ENCODE results near the gene PRICKLE1.

PRICKLE1 gene

GRCh38 chr12:42574851-42575266 is 14.7 kb downstream of the PRICKLE1 start:
- no peak for DNase-seq
- H3K4me3 ChIP-seq (ENCODE audit: low read depth, low read length), result no peak overlapping the region
- no peaks in the 10 kb centered on the region for H3K27me3 ChIP-seq (replicated peaks)
- in situ Hi-C loops (cut with HindIII; ENCODE audit: low pct_ligation_motif_present, low sequenced_read_pairs), result no loop called here
- TF ChIP-seq CTCF (IDR thresholded peaks at IDR 0.05; ENCODE audit: low read depth, low read length, missing control alignments), result no peak
- no peak overlapping the region for H3K27ac ChIP-seq
- no peaks in the 10 kb centered on the region for H3K36me3 ChIP-seq (replicated peaks)

- in situ Hi-C loops (cut with HindIII; ENCODE audit: low pct_ligation_motif_present, low sequenced_read_pairs), result no loop called here
- Histone ChIP-seq H3K4me3 (ENCODE audit: low read depth, low read length) (no peak overlapping the region), H3K27me3 (replicated peaks) (no peaks in the 10 kb centered on the region), H3K27ac (no peak overlapping the region), H3K36me3 (replicated peaks) (no peaks in the 10 kb centered on the region)
- no peak for TF ChIP-seq CTCF (IDR thresholded peaks at IDR 0.05; ENCODE audit: low read depth, low read length, missing control alignments)
- DNase-seq, result no peak
These were observed 18.1 kb downstream of the PRICKLE1 start for GRCh38 chr12:42571327-42572009.

GRCh38 chr12:42570076-42570475 is 19.5 kb downstream of the PRICKLE1 start:
- no peak for TF ChIP-seq CTCF (IDR thresholded peaks at IDR 0.05; ENCODE audit: low read depth, low read length, missing control alignments)
- DNase-seq, result no peak
- no peaks in the 10 kb centered on the region for H3K36me3 ChIP-seq (replicated peaks)
- no peak overlapping the region for H3K27ac ChIP-seq
- H3K27me3 ChIP-seq (replicated peaks), result no peaks in the 10 kb centered on the region
- in situ Hi-C loops (cut with HindIII; ENCODE audit: low pct_ligation_motif_present, low sequenced_read_pairs), result no loop called here
- no peak overlapping the region for H3K4me3 ChIP-seq (ENCODE audit: low read depth, low read length)

- H3K36me3 ChIP-seq (replicated peaks), result no peaks in the 10 kb centered on the region
- peak; percentile 60 for TF ChIP-seq CTCF (IDR thresholded peaks at IDR 0.05; ENCODE audit: low read depth, low read length, missing control alignments)
- in situ Hi-C loops (cut with HindIII; ENCODE audit: low pct_ligation_motif_present, low sequenced_read_pairs), result no loop called here
- H3K4me3 ChIP-seq (ENCODE audit: low read depth, low read length), result no peak overlapping the region
- no peaks in the 10 kb centered on the region for H3K27me3 ChIP-seq (replicated peaks)
- H3K27ac ChIP-seq, result no peak overlapping the region
- peak; percentile 32 for DNase-seq
These were observed 20.3 kb downstream of the PRICKLE1 start for GRCh38 chr12:42568952-42569915.

GRCh38 chr12:42565633-42566032 is 23.9 kb downstream of the PRICKLE1 start:
- no peak for TF ChIP-seq CTCF (IDR thresholded peaks at IDR 0.05; ENCODE audit: low read depth, low read length, missing control alignments)
- Histone ChIP-seq H3K36me3 (replicated peaks) (no peaks in the 10 kb centered on the region), H3K27me3 (replicated peaks) (no peaks in the 10 kb centered on the region), H3K4me3 (ENCODE audit: low read depth, low read length) (no peak overlapping the region), H3K27ac (no peak overlapping the region)
- no peak for DNase-seq
- in situ Hi-C loops (cut with HindIII; ENCODE audit: low pct_ligation_motif_present, low sequenced_read_pairs), result no loop called here
